NT2/D1 (cell line): ENCODE data around the gene SCD5.

Experiments used
- SUZ12 ChIP-seq: IDR thresholded peaks from 2 replicates; pipeline ENCODE4 v1.6.1; 2011; ENCODE audit not compliant: insufficient read length, insufficient read depth; ENCODE audit errors: extremely low read depth
- ZNF274 ChIP-seq: IDR thresholded peaks from 2 replicates; pipeline ENCODE4 v1.6.1; 2011; ENCODE audit warnings: mild to moderate bottlenecking, low read depth, low read length

- no peak for TF ChIP-seq SUZ12
- TF ChIP-seq ZNF274 = no peak
These were observed 137.2 kb downstream of the SCD5 start for GRCh38 chr4:82661181-82661992.
